Keratinocyte (primary cell): ENCODE results near the gene TM9SF3.

Experiments used
- CTCF ChIP-seq, 3 experiments: IDR thresholded peaks in 1 of 3; conservative IDR thresholded peaks in 1 of 3; optimal IDR thresholded peaks in 1 of 3; 2 replicates in 2 of 3; 3 replicates in 1 of 3; pipeline versions ENCODE3 to v1.5.1; 2011; ENCODE audit warnings: low read length in 3 of 3, mild to moderate bottlenecking in 3 of 3, moderate library complexity in 2 of 3, control low read depth in 1 of 3, inconsistent platforms in 1 of 3; ENCODE audit not compliant: insufficient read depth in 2 of 3; ENCODE audit errors: extremely low read depth in 1 of 3
- EZH2 ChIP-seq: IDR thresholded peaks from one replicate; pipeline ENCODE4 v1.6.1; 2012; ENCODE audit warnings: inconsistent platforms, mild to moderate bottlenecking, low read length, moderate library complexity

GRCh38 chr10:96619796-96620773 lies 33.3 kb upstream of the TM9SF3 start:
- TF ChIP-seq CTCF (optimal IDR thresholded peaks at IDR 0.05 in 1 of 3, IDR thresholded peaks at IDR 0.05 in 1 of 3, conservative IDR thresholded peaks at IDR 0.05 in 1 of 3; ENCODE audit: extremely low read depth in 1 of 3, insufficient read depth in 2 of 3, low read length in 3 of 3) (no peak), EZH2 (no peak)
